ENCODE measurements around the gene MAGI2. TPM values are rescaled to one million over a fixed set of nuclear protein-coding genes. Genes with fewer than 3 reads are reported as not detected.

Gene MAGI2
- polyA plus RNA-seq, 2 donors = 0.67 to 0.79 TPM

- whole genome bisulfite sequencing, 2 donors = 85 to 98% methylated on average over 2 of the region's 2 CpGs
- Histone ChIP-seq H3K27me3 (ENCODE audit: control insufficient read depth in 1 of 2, insufficient read depth in 2 of 2, low read length in 2 of 2) (no peaks in the 10 kb centered on the region), H3K36me3 (ENCODE audit: control insufficient read depth in 2 of 2, insufficient read depth in 2 of 2, low read length in 1 of 2) (no peaks in the 10 kb centered on the region), H3K4me1 (ENCODE audit: control insufficient read depth in 2 of 2, insufficient read depth in 2 of 2, low read length in 1 of 2) (no peaks in the 10 kb centered on the region), H3K9me3 (ENCODE audit: control insufficient read depth in 2 of 2, insufficient read depth in 1 of 2, low read depth in 1 of 2, low read length in 1 of 2) (no peaks in the 10 kb centered on the region), H3K27ac (ENCODE audit: low read depth in 2 of 2, low read length in 1 of 2) (no peak overlapping the region), H3K4me3 (ENCODE audit: low read depth in 1 of 2, low read length in 2 of 2) (no peak overlapping the region)
Measured at GRCh38 chr7:78779788-78780187, 673.7 kb downstream of the MAGI2 start.

GRCh38 chr7:78777829-78778228 lies 675.6 kb downstream of the MAGI2 start:
- no peaks in the 10 kb centered on the region for H3K36me3 ChIP-seq (ENCODE audit: control insufficient read depth in 2 of 2, insufficient read depth in 2 of 2, low read length in 1 of 2)
- no peak overlapping the region for H3K4me3 ChIP-seq (ENCODE audit: low read depth in 1 of 2, low read length in 2 of 2)
- no peaks in the 10 kb centered on the region for H3K27me3 ChIP-seq (ENCODE audit: control insufficient read depth in 1 of 2, insufficient read depth in 2 of 2, low read length in 2 of 2)
- H3K9me3 ChIP-seq (ENCODE audit: control insufficient read depth in 2 of 2, insufficient read depth in 1 of 2, low read depth in 1 of 2, low read length in 1 of 2) = no peaks in the 10 kb centered on the region
- H3K4me1 ChIP-seq (ENCODE audit: control insufficient read depth in 2 of 2, insufficient read depth in 2 of 2, low read length in 1 of 2) = no peaks in the 10 kb centered on the region
- WGBS, 2 donors = 70 to 71% methylated on average over 2 of the region's 2 CpGs
- no peak overlapping the region for H3K27ac ChIP-seq (ENCODE audit: low read depth in 2 of 2, low read length in 1 of 2)

- no peaks in the 10 kb centered on the region for H3K9me3 ChIP-seq (ENCODE audit: control insufficient read depth in 2 of 2, insufficient read depth in 1 of 2, low read depth in 1 of 2, low read length in 1 of 2)
- no peak overlapping the region for H3K27ac ChIP-seq (ENCODE audit: low read depth in 2 of 2, low read length in 1 of 2)
- H3K27me3 ChIP-seq (ENCODE audit: control insufficient read depth in 1 of 2, insufficient read depth in 2 of 2, low read length in 2 of 2) = no peaks in the 10 kb centered on the region
- H3K36me3 ChIP-seq (ENCODE audit: control insufficient read depth in 2 of 2, insufficient read depth in 2 of 2, low read length in 1 of 2) = no peaks in the 10 kb centered on the region
- WGBS, 2 donors = 14 to 33% methylated on average over 16 of the region's 16 CpGs
- no peak overlapping the region for H3K4me3 ChIP-seq (ENCODE audit: low read depth in 1 of 2, low read length in 2 of 2)
- no peaks in the 10 kb centered on the region for H3K4me1 ChIP-seq (ENCODE audit: control insufficient read depth in 2 of 2, insufficient read depth in 2 of 2, low read length in 1 of 2)
Measured at GRCh38 chr7:78770422-78771410, 682.8 kb downstream of the MAGI2 start.

GRCh38 chr7:78769481-78770101 lies 683.9 kb downstream of the MAGI2 start:
- WGBS, 2 donors = 14 to 15% methylated on average over 12 of the region's 12 CpGs
- no peak overlapping the region for H3K27ac ChIP-seq (ENCODE audit: low read depth in 2 of 2, low read length in 1 of 2)
- no peaks in the 10 kb centered on the region for H3K4me1 ChIP-seq (ENCODE audit: control insufficient read depth in 2 of 2, insufficient read depth in 2 of 2, low read length in 1 of 2)
- peak overlapping the region in 1 of 2 donors; percentile 17 for H3K4me3 ChIP-seq (ENCODE audit: low read depth in 1 of 2, low read length in 2 of 2)
- H3K9me3 ChIP-seq (ENCODE audit: control insufficient read depth in 2 of 2, insufficient read depth in 1 of 2, low read depth in 1 of 2, low read length in 1 of 2) = no peaks in the 10 kb centered on the region
- no peaks in the 10 kb centered on the region for H3K36me3 ChIP-seq (ENCODE audit: control insufficient read depth in 2 of 2, insufficient read depth in 2 of 2, low read length in 1 of 2)
- H3K27me3 ChIP-seq (ENCODE audit: control insufficient read depth in 1 of 2, insufficient read depth in 2 of 2, low read length in 2 of 2) = no peaks in the 10 kb centered on the region

GRCh38 chr7:78768859-78769258 lies 684.6 kb downstream of the MAGI2 start:
- H3K4me1 ChIP-seq (ENCODE audit: control insufficient read depth in 2 of 2, insufficient read depth in 2 of 2, low read length in 1 of 2) = no peaks in the 10 kb centered on the region
- no peak overlapping the region for H3K27ac ChIP-seq (ENCODE audit: low read depth in 2 of 2, low read length in 1 of 2)
- 37 to 46% methylated on average over 6 of the region's 6 CpGs for whole genome bisulfite sequencing, 2 donors
- H3K36me3 ChIP-seq (ENCODE audit: control insufficient read depth in 2 of 2, insufficient read depth in 2 of 2, low read length in 1 of 2) = no peaks in the 10 kb centered on the region
- H3K27me3 ChIP-seq (ENCODE audit: control insufficient read depth in 1 of 2, insufficient read depth in 2 of 2, low read length in 2 of 2) = no peaks in the 10 kb centered on the region
- peak overlapping the region in 1 of 2 donors; percentile 17 for H3K4me3 ChIP-seq (ENCODE audit: low read depth in 1 of 2, low read length in 2 of 2)
- H3K9me3 ChIP-seq (ENCODE audit: control insufficient read depth in 2 of 2, insufficient read depth in 1 of 2, low read depth in 1 of 2, low read length in 1 of 2) = no peaks in the 10 kb centered on the region

GRCh38 chr7:78765943-78766729 lies 687.3 kb downstream of the MAGI2 start:
- no peak overlapping the region for H3K27ac ChIP-seq (ENCODE audit: low read depth in 2 of 2, low read length in 1 of 2)
- no peak overlapping the region for H3K4me3 ChIP-seq (ENCODE audit: low read depth in 1 of 2, low read length in 2 of 2)
- H3K9me3 ChIP-seq (ENCODE audit: control insufficient read depth in 2 of 2, insufficient read depth in 1 of 2, low read depth in 1 of 2, low read length in 1 of 2) = no peaks in the 10 kb centered on the region
- no peaks in the 10 kb centered on the region for H3K27me3 ChIP-seq (ENCODE audit: control insufficient read depth in 1 of 2, insufficient read depth in 2 of 2, low read length in 2 of 2)
- H3K36me3 ChIP-seq (ENCODE audit: control insufficient read depth in 2 of 2, insufficient read depth in 2 of 2, low read length in 1 of 2) = no peaks in the 10 kb centered on the region
- WGBS, 2 donors = 55 to 76% methylated on average over 4 of the region's 4 CpGs
- H3K4me1 ChIP-seq (ENCODE audit: control insufficient read depth in 2 of 2, insufficient read depth in 2 of 2, low read length in 1 of 2) = no peaks in the 10 kb centered on the region

- Histone ChIP-seq H3K9me3 (ENCODE audit: control insufficient read depth in 2 of 2, insufficient read depth in 1 of 2, low read depth in 1 of 2, low read length in 1 of 2) (no peaks in the 10 kb centered on the region), H3K27ac (ENCODE audit: low read depth in 2 of 2, low read length in 1 of 2) (no peak overlapping the region), H3K36me3 (ENCODE audit: control insufficient read depth in 2 of 2, insufficient read depth in 2 of 2, low read length in 1 of 2) (no peaks in the 10 kb centered on the region), H3K27me3 (ENCODE audit: control insufficient read depth in 1 of 2, insufficient read depth in 2 of 2, low read length in 2 of 2) (no peaks in the 10 kb centered on the region), H3K4me1 (ENCODE audit: control insufficient read depth in 2 of 2, insufficient read depth in 2 of 2, low read length in 1 of 2) (no peaks in the 10 kb centered on the region), H3K4me3 (ENCODE audit: low read depth in 1 of 2, low read length in 2 of 2) (no peak overlapping the region)
- WGBS, 2 donors = 87 to 91% methylated on average over 3 of the region's 3 CpGs
Measured at GRCh38 chr7:78764571-78764970, 688.9 kb downstream of the MAGI2 start.

- H3K36me3 ChIP-seq (ENCODE audit: control insufficient read depth in 2 of 2, insufficient read depth in 2 of 2, low read length in 1 of 2) = no peaks in the 10 kb centered on the region
- WGBS, 2 donors = 69 to 79% methylated on average over 1 of the region's 1 CpG
- no peaks in the 10 kb centered on the region for H3K9me3 ChIP-seq (ENCODE audit: control insufficient read depth in 2 of 2, insufficient read depth in 1 of 2, low read depth in 1 of 2, low read length in 1 of 2)
- H3K4me1 ChIP-seq (ENCODE audit: control insufficient read depth in 2 of 2, insufficient read depth in 2 of 2, low read length in 1 of 2) = no peaks in the 10 kb centered on the region
- no peak overlapping the region for H3K4me3 ChIP-seq (ENCODE audit: low read depth in 1 of 2, low read length in 2 of 2)
- H3K27ac ChIP-seq (ENCODE audit: low read depth in 2 of 2, low read length in 1 of 2) = no peak overlapping the region
- H3K27me3 ChIP-seq (ENCODE audit: control insufficient read depth in 1 of 2, insufficient read depth in 2 of 2, low read length in 2 of 2) = no peaks in the 10 kb centered on the region
Measured at GRCh38 chr7:78762625-78763024, 690.8 kb downstream of the MAGI2 start.

GRCh38 chr7:78760620-78761355 lies 692.7 kb downstream of the MAGI2 start:
- Histone ChIP-seq H3K27me3 (ENCODE audit: control insufficient read depth in 1 of 2, insufficient read depth in 2 of 2, low read length in 2 of 2) (no peaks in the 10 kb centered on the region), H3K4me3 (ENCODE audit: low read depth in 1 of 2, low read length in 2 of 2) (no peak overlapping the region), H3K9me3 (ENCODE audit: control insufficient read depth in 2 of 2, insufficient read depth in 1 of 2, low read depth in 1 of 2, low read length in 1 of 2) (no peaks in the 10 kb centered on the region), H3K27ac (ENCODE audit: low read depth in 2 of 2, low read length in 1 of 2) (no peak overlapping the region), H3K4me1 (ENCODE audit: control insufficient read depth in 2 of 2, insufficient read depth in 2 of 2, low read length in 1 of 2) (no peaks in the 10 kb centered on the region), H3K36me3 (ENCODE audit: control insufficient read depth in 2 of 2, insufficient read depth in 2 of 2, low read length in 1 of 2) (no peaks in the 10 kb centered on the region)
- WGBS, 2 donors = 28 to 39% methylated on average over 4 of the region's 4 CpGs
